Vagina (tissue), 2 donors: Measurements from ENCODE around the gene ODAD3. TPM values are rescaled to one million over a fixed set of nuclear protein-coding genes. Genes with fewer than 3 reads are reported as not detected.

ENCODE experiments used
- DNase-seq, 2 donors: peaks; one replicate each; pipeline ENCODE4 v3.0.0-alpha.2; 2017; ENCODE audit errors: extremely low spot score in 2 of 2
- H3K27ac ChIP-seq: fragments of 200-600 bp; sonication (generic); one replicate; pipeline ENCODE4 v1.5.1; 2019
- H3K27me3 ChIP-seq: fragments of 200-600 bp; sonication (generic); one replicate; pipeline ENCODE4 v1.5.1; 2019
- H3K36me3 ChIP-seq, 2 donors: fragments of 200-600 bp; sonication (generic); one replicate each; pipeline ENCODE4 v1.5.1; 2017 to 2019
- H3K4me1 ChIP-seq: fragments of 200-600 bp; sonication (generic); one replicate; pipeline ENCODE4 v1.5.1; 2019
- H3K4me3 ChIP-seq, 2 donors: fragments of 200-600 bp; sonication (generic); 1 replicate in 1 of 2; 2 replicates in 1 of 2; pipeline ENCODE4 v1.5.1; 2016 to 2019
- H3K9me3 ChIP-seq: fragments of 200-600 bp; sonication (generic); one replicate; pipeline ENCODE4 v1.5.1; 2019
- POLR2A ChIP-seq, 2 donors: fragments of 450-650 bp; IDR thresholded peaks; one replicate each; pipeline ENCODE4 v1.6.1; 2017; ENCODE audit warnings: antibody characterized with exemption in 2 of 2, mild to moderate bottlenecking in 2 of 2, moderate library complexity in 2 of 2
- POLR2AphosphoS5 ChIP-seq, 2 donors: sonication (generic); formaldehyde crosslinking; IDR thresholded peaks; one replicate each; pipeline ENCODE4 v1.9.0; 2017; ENCODE audit warnings: antibody characterized with exemption in 2 of 2, mild to moderate bottlenecking in 2 of 2, low read depth in 1 of 2; ENCODE audit not compliant: insufficient read depth in 1 of 2
- intact Hi-C: fragments of 100-400 bp; cut with DNase I; formaldehyde crosslinking; loops from one replicate; pipeline ENCODE4 v1.15.1; 2023
- total RNA-seq: library from RNA; depleted of rRNA; stranded (reverse); fragments of >200 nt; gene quantifications from one replicate; pipeline ENCODE4 v1.2.3, GENCODE V29; 2016
- TF ChIP-seq, protein P1 (sequence below), 3 experiments: fragments of 450-650 bp in 2 of 3; fragments of 200-600 bp in 1 of 3; sonication (generic) in 1 of 3; IDR thresholded peaks; one replicate each; pipeline ENCODE4 v1.5.1; 2017 to 2019; ENCODE audit warnings: antibody characterized with exemption in 3 of 3, mild to moderate bottlenecking in 2 of 3, moderate library complexity in 2 of 3

ODAD3 gene
- not detected for total RNA-seq

DNA sequence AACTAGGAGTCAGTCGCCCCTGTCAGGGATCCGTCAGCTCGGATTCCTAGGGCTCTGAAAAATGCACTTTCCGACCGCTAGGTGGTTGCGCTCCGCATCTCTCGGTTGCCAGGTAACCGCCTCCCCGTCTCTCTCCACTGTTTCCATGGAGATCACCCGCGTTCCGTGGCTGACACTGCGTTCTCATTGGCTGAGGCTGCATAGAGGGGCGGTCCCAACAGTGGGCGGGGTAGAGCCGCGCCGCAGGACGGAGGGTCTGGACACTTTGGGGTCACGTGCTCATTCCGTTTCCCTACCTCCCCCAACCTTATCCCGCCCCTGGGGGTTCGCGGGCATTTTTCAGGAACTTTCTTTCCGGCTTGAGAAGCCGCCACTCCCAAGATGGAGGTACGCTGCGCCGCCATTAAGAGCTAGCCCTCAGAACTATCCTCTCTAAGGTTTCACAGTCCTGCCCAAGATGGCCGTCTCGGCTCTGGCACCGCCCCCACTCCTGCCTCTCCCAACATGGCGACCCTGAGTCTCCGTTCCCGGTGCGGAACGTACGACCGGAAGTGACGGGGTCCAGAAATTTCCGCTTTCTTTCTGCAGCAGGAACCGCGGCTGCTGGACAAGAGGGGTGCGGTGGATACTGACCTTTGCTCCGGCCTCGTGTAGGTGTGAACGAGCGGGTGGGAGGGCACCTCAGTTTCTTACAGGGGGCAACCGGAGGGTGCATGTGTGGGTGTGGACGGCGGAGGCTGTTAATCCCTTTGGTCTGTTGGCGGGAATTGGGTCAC lies at the start of gene ODAD3, which contains the start of gene PRKCSH:
TSS of gene ODAD3 (minus strand) at position 65 of the 776 bp plus-strand sequence. CDS start 105 bp downstream, outside the sequence.
TSS of gene PRKCSH (plus strand) at position 579 of the 776 bp plus-strand sequence. CDS start 483 bp downstream, outside the sequence.
- H3K36me3 ChIP-seq = peaks cover 0 to 30% of the 10 kb centered on the region in 2 donors
- H3K9me3 ChIP-seq = no peaks in the 10 kb centered on the region
- intact Hi-C loops = no loop called here
- peak within 1 kb of the TSS; percentile 83 for H3K27ac ChIP-seq
- DNase-seq = peak in 1 of 2 donors; percentile 99
- TF ChIP-seq, protein P1, sequence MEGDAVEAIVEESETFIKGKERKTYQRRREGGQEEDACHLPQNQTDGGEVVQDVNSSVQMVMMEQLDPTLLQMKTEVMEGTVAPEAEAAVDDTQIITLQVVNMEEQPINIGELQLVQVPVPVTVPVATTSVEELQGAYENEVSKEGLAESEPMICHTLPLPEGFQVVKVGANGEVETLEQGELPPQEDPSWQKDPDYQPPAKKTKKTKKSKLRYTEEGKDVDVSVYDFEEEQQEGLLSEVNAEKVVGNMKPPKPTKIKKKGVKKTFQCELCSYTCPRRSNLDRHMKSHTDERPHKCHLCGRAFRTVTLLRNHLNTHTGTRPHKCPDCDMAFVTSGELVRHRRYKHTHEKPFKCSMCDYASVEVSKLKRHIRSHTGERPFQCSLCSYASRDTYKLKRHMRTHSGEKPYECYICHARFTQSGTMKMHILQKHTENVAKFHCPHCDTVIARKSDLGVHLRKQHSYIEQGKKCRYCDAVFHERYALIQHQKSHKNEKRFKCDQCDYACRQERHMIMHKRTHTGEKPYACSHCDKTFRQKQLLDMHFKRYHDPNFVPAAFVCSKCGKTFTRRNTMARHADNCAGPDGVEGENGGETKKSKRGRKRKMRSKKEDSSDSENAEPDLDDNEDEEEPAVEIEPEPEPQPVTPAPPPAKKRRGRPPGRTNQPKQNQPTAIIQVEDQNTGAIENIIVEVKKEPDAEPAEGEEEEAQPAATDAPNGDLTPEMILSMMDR (IDR thresholded peaks at IDR 0.05) = peak; percentile 77 to 99 (median 91)
- no peak for TF ChIP-seq POLR2A (IDR thresholded peaks at IDR 0.05)
- peak; percentile 97 to 100 for TF ChIP-seq POLR2AphosphoS5 (IDR thresholded peaks at IDR 0.05; ENCODE audit: insufficient read depth in 1 of 2, low read depth in 1 of 2)
- peaks cover 21% of the 10 kb centered on the region for H3K4me1 ChIP-seq
- no peaks in the 10 kb centered on the region for H3K27me3 ChIP-seq
- H3K4me3 ChIP-seq = peak within 1 kb of the TSS; percentile 74 to 90

DNA sequence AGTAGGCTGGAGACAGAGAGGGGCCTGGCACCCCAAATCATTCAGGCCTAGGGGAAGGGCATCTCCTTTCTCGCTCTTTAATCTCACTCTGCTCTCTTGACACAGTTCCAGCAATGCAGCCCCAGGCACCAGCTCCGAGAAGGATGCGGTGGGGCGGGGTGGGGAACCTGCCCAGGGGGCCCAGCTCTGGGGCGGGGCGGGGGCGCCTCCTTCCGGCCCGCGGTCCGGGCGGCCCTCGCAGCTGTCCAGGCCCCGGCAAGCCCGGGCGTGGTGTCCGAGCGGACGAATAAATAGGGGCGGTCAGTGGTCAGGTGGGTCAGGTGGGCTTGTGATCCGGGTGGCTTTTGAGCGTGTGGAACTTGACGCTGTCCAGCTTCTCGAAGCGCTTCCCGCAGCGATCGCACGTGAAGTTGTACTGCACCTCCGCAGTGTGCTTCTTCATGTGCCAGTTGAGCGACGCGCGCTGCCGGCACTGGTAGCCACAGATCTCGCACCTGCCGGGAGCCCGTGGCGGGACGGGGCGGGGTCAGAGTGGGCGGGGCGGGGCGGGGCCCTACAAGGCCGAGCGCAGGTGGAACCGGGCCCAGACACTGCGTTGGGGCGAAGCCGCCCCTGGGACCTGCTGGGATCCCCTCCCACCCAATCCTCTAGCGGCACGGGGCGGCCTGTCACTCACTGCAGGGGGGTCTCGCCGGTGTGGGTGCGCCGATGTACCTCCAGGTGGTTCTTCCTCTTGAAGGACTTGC lies 48.6 kb upstream of the ODAD3 start:
- DNase-seq = no peak
- Histone ChIP-seq H3K27ac (no peak overlapping the region), H3K36me3 (peaks cover 0 to 15% of the 10 kb centered on the region in 2 donors), H3K9me3 (no peaks in the 10 kb centered on the region), H3K4me1 (peaks cover 37% of the 10 kb centered on the region), H3K4me3 (no peak overlapping the region), H3K27me3 (no peaks in the 10 kb centered on the region)
- TF ChIP-seq POLR2AphosphoS5 (IDR thresholded peaks at IDR 0.05; ENCODE audit: insufficient read depth in 1 of 2, low read depth in 1 of 2) (no peak), POLR2A (IDR thresholded peaks at IDR 0.05) (no peak)
- TF ChIP-seq, protein P1 (IDR thresholded peaks at IDR 0.05) = no peak
- intact Hi-C loops = loop anchor here (10.0 kb wide), 1 partner anchor 189 kb away; the partner anchor contains the start of gene TSPAN16

DNA sequence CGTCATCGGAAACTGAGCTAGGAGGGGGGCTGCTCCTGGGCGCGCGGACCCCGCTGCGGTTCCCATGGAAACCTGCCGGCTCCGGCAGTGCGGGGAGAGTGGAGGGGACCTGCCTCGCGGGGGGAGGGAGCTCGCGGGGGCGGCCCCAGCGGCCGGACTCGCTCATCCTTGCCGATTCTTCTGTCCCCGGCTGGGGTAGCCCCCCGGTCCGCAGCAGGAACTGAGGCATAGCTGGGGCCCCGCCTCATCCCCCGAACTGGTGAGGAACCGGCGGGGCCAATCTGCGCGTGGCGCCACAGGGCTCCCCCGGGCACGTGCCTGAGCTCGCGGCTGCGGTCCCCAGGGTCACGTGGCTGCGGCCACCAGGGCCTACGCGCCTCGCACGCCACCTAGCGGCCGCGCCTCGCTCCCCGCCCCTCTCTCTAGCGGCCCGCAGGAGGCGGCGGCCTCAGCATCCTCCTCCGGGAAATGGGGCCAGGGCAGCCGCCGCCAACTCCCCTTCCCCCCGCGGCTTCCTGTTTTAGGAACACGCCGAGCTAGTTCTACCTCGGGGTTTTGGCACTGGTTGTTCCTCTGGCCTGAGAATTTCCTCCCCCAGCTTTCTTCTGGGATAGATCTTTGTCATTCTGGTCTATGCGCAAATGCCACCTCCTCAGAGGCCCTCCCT lies 47.6 kb upstream of the ODAD3 start:
- Histone ChIP-seq H3K27ac (no peak overlapping the region), H3K4me3 (peak overlapping the region; percentile 23 to 28), H3K36me3 (peaks cover 0 to 14% of the 10 kb centered on the region in 2 donors), H3K4me1 (peaks cover 37% of the 10 kb centered on the region), H3K9me3 (no peaks in the 10 kb centered on the region), H3K27me3 (no peaks in the 10 kb centered on the region)
- intact Hi-C loops = loop anchor here (10.0 kb wide), 1 partner anchor 188 kb away; the partner anchor contains the start of gene TSPAN16
- TF ChIP-seq POLR2AphosphoS5 (IDR thresholded peaks at IDR 0.05; ENCODE audit: insufficient read depth in 1 of 2, low read depth in 1 of 2) (peak in 1 of 2 donors; percentile 46), POLR2A (IDR thresholded peaks at IDR 0.05) (no peak)
- TF ChIP-seq, protein P1 (IDR thresholded peaks at IDR 0.05) = peak; percentile 87 to 94 (median 90)
- no peak for DNase-seq

DNA sequence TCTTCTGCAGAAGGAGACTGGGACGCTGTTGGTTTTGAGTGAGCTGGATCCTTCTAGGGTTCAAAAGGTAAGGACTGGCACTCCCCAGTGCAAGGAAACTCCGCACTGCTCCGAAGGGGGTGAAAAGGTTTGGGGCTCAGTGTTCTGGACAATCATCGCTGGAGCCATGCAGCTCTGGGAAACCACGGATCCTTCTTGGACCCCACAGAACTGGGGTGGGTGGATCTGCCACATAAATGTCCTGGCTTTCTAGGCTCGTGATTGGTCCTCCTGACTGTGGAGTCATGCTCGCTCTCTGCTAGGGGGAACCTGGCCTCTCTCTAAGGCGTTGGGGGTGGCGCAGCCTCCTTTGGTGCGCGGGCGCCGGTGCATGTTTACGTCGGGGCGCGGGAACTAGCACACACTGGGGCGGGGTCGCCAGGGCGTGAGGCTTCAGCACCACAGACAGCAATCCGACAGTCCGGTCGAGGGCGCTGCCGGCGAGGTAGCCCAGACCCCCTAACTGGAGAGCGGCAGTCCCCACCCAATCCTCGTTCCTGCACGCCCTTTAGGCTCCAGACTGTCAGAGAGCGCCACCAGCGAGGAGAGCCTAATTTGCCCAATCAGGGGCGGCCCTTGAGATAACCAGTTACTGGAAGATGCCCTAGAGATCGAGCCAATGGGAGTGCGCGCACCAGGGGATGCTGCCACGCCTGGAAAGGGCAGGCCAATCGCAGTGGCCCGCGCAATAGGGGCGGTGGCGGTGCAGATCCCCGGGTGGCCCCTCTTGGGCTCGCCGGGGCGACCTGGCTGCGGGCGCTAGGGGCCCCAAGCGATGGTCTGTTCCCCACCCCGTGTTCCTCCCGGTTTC lies 46.8 kb upstream of the ODAD3 start:
- peaks cover 0 to 7% of the 10 kb centered on the region in 2 donors for H3K36me3 ChIP-seq
- no peak overlapping the region for H3K27ac ChIP-seq
- H3K4me1 ChIP-seq = peaks cover 37% of the 10 kb centered on the region
- intact Hi-C loops = loop anchor here (10.0 kb wide), 1 partner anchor 187 kb away; the partner anchor contains the start of gene TSPAN16
- TF ChIP-seq POLR2A (IDR thresholded peaks at IDR 0.05) (no peak), POLR2AphosphoS5 (IDR thresholded peaks at IDR 0.05; ENCODE audit: insufficient read depth in 1 of 2, low read depth in 1 of 2) (peak in 1 of 2 donors; percentile 42)
- TF ChIP-seq, protein P1 (IDR thresholded peaks at IDR 0.05) = no peak
- no peaks in the 10 kb centered on the region for H3K9me3 ChIP-seq
- H3K27me3 ChIP-seq = no peaks in the 10 kb centered on the region
- no peak for DNase-seq
- peak overlapping the region; percentile 23 to 28 for H3K4me3 ChIP-seq
